Astrocyte (in vitro differentiated cells and primary cell): ENCODE results near the gene MED27. TPM values are rescaled to one million over a fixed set of nuclear protein-coding genes. Genes with fewer than 3 reads are reported as not detected.

ENCODE experiments used
- DNase-seq: peaks from one replicate; pipeline ENCODE4 v3.0.0-alpha.2; 2010; ENCODE audit warnings: low read depth
- FAIRE-seq: peaks from 2 replicates; lab custom pipeline; 2011; peaks lifted over from hg19 to GRCh38; lab: Jason Lieb, UNC
- H2AFZ ChIP-seq: 2 replicates; pipeline ENCODE4 v1.6.0; 2012; ENCODE audit warnings: low read depth, low read length, inconsistent platforms
- H3K27ac ChIP-seq: 2 replicates; pipeline ENCODE4 v1.5.1; 2011; ENCODE audit warnings: low read depth, low read length, inconsistent platforms
- H3K27me3 ChIP-seq: 2 replicates; pipeline ENCODE4 v1.6.0; 2011; ENCODE audit warnings: low read length, inconsistent platforms; ENCODE audit not compliant: insufficient read depth
- H3K36me3 ChIP-seq: 2 replicates; pipeline ENCODE4 v1.5.1; 2011; ENCODE audit warnings: low read length, inconsistent platforms; ENCODE audit not compliant: insufficient read depth
- H3K4me1 ChIP-seq: 2 replicates; pipeline ENCODE4 v1.5.1; 2011; ENCODE audit warnings: low read length, inconsistent platforms; ENCODE audit not compliant: insufficient read depth
- H3K4me2 ChIP-seq: 2 replicates; pipeline ENCODE4 v1.6.0; 2012; ENCODE audit warnings: low read length, inconsistent platforms
- H3K4me3 ChIP-seq: 2 replicates; pipeline ENCODE4 v1.5.1; 2011; ENCODE audit warnings: low read depth, mild to moderate bottlenecking, low read length, inconsistent platforms; ENCODE audit not compliant: insufficient read depth
- H3K79me2 ChIP-seq: 2 replicates; pipeline ENCODE4 v1.6.0; 2012; ENCODE audit warnings: mild to moderate bottlenecking, low read length, inconsistent platforms; ENCODE audit not compliant: insufficient read depth
- H3K9ac ChIP-seq: 2 replicates; pipeline ENCODE4 v1.6.0; 2012; ENCODE audit warnings: mild to moderate bottlenecking, low read length, inconsistent platforms
- H3K9me3 ChIP-seq: 2 replicates; pipeline ENCODE4 v1.5.1; 2012; ENCODE audit warnings: low read depth, mild to moderate bottlenecking, low read length, inconsistent platforms; ENCODE audit not compliant: insufficient read depth
- H4K20me1 ChIP-seq: 2 replicates; pipeline ENCODE4 v1.6.0; 2012; ENCODE audit warnings: low read length, inconsistent platforms; ENCODE audit not compliant: insufficient read depth
- H3K27ac Mint-ChIP-seq: one replicate; pipeline ENCODE4 v1.8.0; 2021; ENCODE audit warnings: mild to moderate bottlenecking, mixed read lengths; ENCODE audit not compliant: unreplicated experiment
- H3K27me3 Mint-ChIP-seq: one replicate; pipeline ENCODE4 v1.8.0; 2021; ENCODE audit warnings: low read depth, mixed read lengths; ENCODE audit not compliant: unreplicated experiment
- H3K36me3 Mint-ChIP-seq: one replicate; pipeline ENCODE4 v1.8.0; 2021; ENCODE audit warnings: low read depth, mixed read lengths; ENCODE audit not compliant: unreplicated experiment
- H3K4me1 Mint-ChIP-seq: one replicate; pipeline ENCODE4 v1.8.0; 2021; ENCODE audit warnings: low read depth, mixed read lengths; ENCODE audit not compliant: unreplicated experiment
- H3K4me3 Mint-ChIP-seq: one replicate; pipeline ENCODE4 v1.8.0; 2021; ENCODE audit warnings: mild to moderate bottlenecking, moderate library complexity, mixed read lengths; ENCODE audit not compliant: unreplicated experiment
- H3K9me3 Mint-ChIP-seq: one replicate; pipeline ENCODE4 v1.8.0; 2021; ENCODE audit warnings: mild to moderate bottlenecking, mixed read lengths; ENCODE audit not compliant: unreplicated experiment
- CTCF ChIP-seq: IDR thresholded peaks from 2 replicates; pipeline ENCODE4 v1.5.1; 2011; ENCODE audit warnings: low read depth, mild to moderate bottlenecking, inconsistent platforms, low read length, moderate library complexity; ENCODE audit not compliant: insufficient read depth
- EZH2 ChIP-seq: IDR thresholded peaks from 2 replicates; pipeline ENCODE4 v1.6.1; 2012; ENCODE audit warnings: mild to moderate bottlenecking, low read length, inconsistent platforms; ENCODE audit not compliant: insufficient read depth
- total RNA-seq: library from RNA; stranded (reverse); gene quantifications from 2 replicates; pipeline ENCODE4 v1.2.1, GENCODE V29; 2021

The MED27 gene
- total RNA-seq, 1 donor from 2014 or later, result 26.9 TPM

GRCh38 chr9:131873891-131874440, 205.7 kb downstream of the MED27 start:
- Mint-ChIP-seq H3K4me3 (no peak overlapping the region), H3K4me1 (no peaks in the 10 kb centered on the region), H3K27me3 (no peaks in the 10 kb centered on the region), H3K9me3 (no peaks in the 10 kb centered on the region), H3K36me3 (peaks cover 9% of the 10 kb centered on the region), H3K27ac (no peak overlapping the region)
- H3K9ac ChIP-seq, result no peak overlapping the region
- H3K4me2 ChIP-seq, result no peak overlapping the region
- FAIRE-seq (no peak), DNase-seq (no peak)
- H3K4me1 ChIP-seq, result peaks cover 7% of the 10 kb centered on the region
- no peaks in the 10 kb centered on the region for H3K9me3 ChIP-seq
- no peaks in the 10 kb centered on the region for H3K36me3 ChIP-seq
- H4K20me1 ChIP-seq, result peaks cover 67% of the 10 kb centered on the region
- H3K79me2 ChIP-seq, result no peaks in the 10 kb centered on the region
- TF ChIP-seq CTCF (no peak), EZH2 (no peak)
- H3K27ac ChIP-seq, result no peak overlapping the region
- H3K27me3 ChIP-seq, result no peaks in the 10 kb centered on the region
- H3K4me3 ChIP-seq, result no peak overlapping the region
- no peak overlapping the region for H2AFZ ChIP-seq

GRCh38 chr9:131873335-131873734, 206.3 kb downstream of the MED27 start:
- H3K27ac Mint-ChIP-seq, result no peak overlapping the region
- no peak overlapping the region for H2AFZ ChIP-seq
- H3K4me3 ChIP-seq, result no peak overlapping the region
- H4K20me1 ChIP-seq, result peaks cover 67% of the 10 kb centered on the region
- no peaks in the 10 kb centered on the region for H3K27me3 Mint-ChIP-seq
- FAIRE-seq, result no peak
- peaks cover 9% of the 10 kb centered on the region for H3K36me3 Mint-ChIP-seq
- H3K9me3 Mint-ChIP-seq, result no peaks in the 10 kb centered on the region
- no peak overlapping the region for H3K27ac ChIP-seq
- no peak for DNase-seq
- H3K4me3 Mint-ChIP-seq, result no peak overlapping the region
- H3K79me2 ChIP-seq, result no peaks in the 10 kb centered on the region
- H3K9ac ChIP-seq, result no peak overlapping the region
- TF ChIP-seq CTCF, result no peak
- TF ChIP-seq EZH2, result no peak
- no peaks in the 10 kb centered on the region for H3K36me3 ChIP-seq
- H3K9me3 ChIP-seq, result no peaks in the 10 kb centered on the region
- H3K4me1 ChIP-seq, result peaks cover 7% of the 10 kb centered on the region
- no peaks in the 10 kb centered on the region for H3K4me1 Mint-ChIP-seq
- no peak overlapping the region for H3K4me2 ChIP-seq
- H3K27me3 ChIP-seq, result no peaks in the 10 kb centered on the region

GRCh38 chr9:131872702-131873101, 207.0 kb downstream of the MED27 start:
- Mint-ChIP-seq H3K36me3 (peaks cover 9% of the 10 kb centered on the region), H3K4me1 (no peaks in the 10 kb centered on the region), H3K4me3 (no peak overlapping the region), H3K27me3 (no peaks in the 10 kb centered on the region), H3K27ac (no peak overlapping the region), H3K9me3 (no peaks in the 10 kb centered on the region)
- Histone ChIP-seq H3K4me3 (no peak overlapping the region), H4K20me1 (peaks cover 67% of the 10 kb centered on the region), H3K4me1 (peaks cover 7% of the 10 kb centered on the region), H3K36me3 (no peaks in the 10 kb centered on the region), H3K27me3 (no peaks in the 10 kb centered on the region), H3K9me3 (no peaks in the 10 kb centered on the region), H2AFZ (no peak overlapping the region), H3K79me2 (no peaks in the 10 kb centered on the region), H3K9ac (no peak overlapping the region), H3K4me2 (no peak overlapping the region), H3K27ac (no peak overlapping the region)
- DNase-seq, result no peak
- TF ChIP-seq CTCF (no peak), EZH2 (no peak)
- FAIRE-seq, result no peak
